ENCODE results near the gene GTPBP6.
A peak's percentile ranks its signal among the peaks of the same experiment; 100 is the strongest.
"Not testable (repeated sequence)": the region's sequence is repeated elsewhere in the genome, so short reads cannot be mapped to it uniquely, and the experiment has no call there.

The GTPBP6 gene

GRCh38 chrX:282000-282681, 36.5 kb downstream of the GTPBP6 start:
- not testable (repeated sequence) for H3K4me3 ChIP-seq (ENCODE audit: low read depth, low read length); H3K27me3 ChIP-seq (ENCODE audit: insufficient read depth, low read length); H3K4me1 ChIP-seq (ENCODE audit: control insufficient read depth, insufficient read depth, low read length, unreplicated experiment); H2AFZ ChIP-seq (ENCODE audit: low read length, unreplicated experiment); H3K79me2 ChIP-seq (ENCODE audit: control insufficient read depth, insufficient read depth, low read length, unreplicated experiment); H3K27ac ChIP-seq (ENCODE audit: low read depth, low read length)
- H3K36me3 ChIP-seq (ENCODE audit: insufficient read depth, low read length): peaks cover 14% of the 10 kb centered on the region; the same call in 1 of the 2 replicates

GRCh38 chrX:281166-281999, 37.2 kb downstream of the GTPBP6 start, which contains the start of gene PLCXD1:
TSS of gene PLCXD1 (plus strand) at chrX:281381. CDS start at chrX:284188, 2,807 bp downstream.
- no peak within 1 kb of the TSS for H2AFZ ChIP-seq (ENCODE audit: low read length, unreplicated experiment)
- peaks cover 2% of the 10 kb centered on the region for H3K79me2 ChIP-seq (ENCODE audit: control insufficient read depth, insufficient read depth, low read length, unreplicated experiment)
- H3K4me3 ChIP-seq (ENCODE audit: low read depth, low read length): peak within 1 kb of the TSS; percentile 40; the same call in 1 of the 2 replicates
- 0 out of 2 replicates have a peak, but pooled peaks cover 2% of the 10 kb centered on the region for H3K27me3 ChIP-seq (ENCODE audit: insufficient read depth, low read length)
- H3K4me1 ChIP-seq (ENCODE audit: control insufficient read depth, insufficient read depth, low read length, unreplicated experiment): peaks cover 4% of the 10 kb centered on the region
- H3K36me3 ChIP-seq (ENCODE audit: insufficient read depth, low read length): peaks cover 12% of the 10 kb centered on the region; the same call in 1 of the 2 replicates
- H3K27ac ChIP-seq (ENCODE audit: low read depth, low read length): no peak within 1 kb of the TSS

GRCh38 chrX:280722-281121, 37.9 kb downstream of the GTPBP6 start:
- H2AFZ ChIP-seq (ENCODE audit: low read length, unreplicated experiment); H3K27ac ChIP-seq (ENCODE audit: low read depth, low read length); H3K4me1 ChIP-seq (ENCODE audit: control insufficient read depth, insufficient read depth, low read length, unreplicated experiment); H3K4me3 ChIP-seq (ENCODE audit: low read depth, low read length); H3K27me3 ChIP-seq (ENCODE audit: insufficient read depth, low read length); H3K79me2 ChIP-seq (ENCODE audit: control insufficient read depth, insufficient read depth, low read length, unreplicated experiment): not testable (repeated sequence)
- peaks cover 10% of the 10 kb centered on the region; the same call in 1 of the 2 replicates for H3K36me3 ChIP-seq (ENCODE audit: insufficient read depth, low read length)

GRCh38 chrX:279757-280604, 38.6 kb downstream of the GTPBP6 start:
- not testable (repeated sequence) for H3K36me3 ChIP-seq (ENCODE audit: insufficient read depth, low read length); H3K79me2 ChIP-seq (ENCODE audit: control insufficient read depth, insufficient read depth, low read length, unreplicated experiment); H3K27ac ChIP-seq (ENCODE audit: low read depth, low read length); H3K4me1 ChIP-seq (ENCODE audit: control insufficient read depth, insufficient read depth, low read length, unreplicated experiment); H2AFZ ChIP-seq (ENCODE audit: low read length, unreplicated experiment); H3K4me3 ChIP-seq (ENCODE audit: low read depth, low read length); H3K27me3 ChIP-seq (ENCODE audit: insufficient read depth, low read length)

GRCh38 chrX:276581-277201, 41.9 kb downstream of the GTPBP6 start:
- Histone ChIP-seq H3K4me3 (ENCODE audit: low read depth, low read length) (peak overlapping the region; percentile 90), H3K27me3 (ENCODE audit: insufficient read depth, low read length) (peaks cover 8% of the 10 kb centered on the region; the same call in 1 of the 2 replicates), H3K4me1 (ENCODE audit: control insufficient read depth, insufficient read depth, low read length, unreplicated experiment) (no peaks in the 10 kb centered on the region), H3K79me2 (ENCODE audit: control insufficient read depth, insufficient read depth, low read length, unreplicated experiment) (no peaks in the 10 kb centered on the region), H2AFZ (ENCODE audit: low read length, unreplicated experiment) (peak overlapping the region; percentile 53), H3K27ac (ENCODE audit: low read depth, low read length) (no peak overlapping the region), H3K36me3 (ENCODE audit: insufficient read depth, low read length) (no peaks in the 10 kb centered on the region)

GRCh38 chrX:275967-276580, 42.5 kb downstream of the GTPBP6 start:
- no peaks in the 10 kb centered on the region for H3K79me2 ChIP-seq (ENCODE audit: control insufficient read depth, insufficient read depth, low read length, unreplicated experiment)
- H3K4me3 ChIP-seq (ENCODE audit: low read depth, low read length): peak overlapping the region; percentile 90
- H3K27me3 ChIP-seq (ENCODE audit: insufficient read depth, low read length): peaks cover 8% of the 10 kb centered on the region; the same call in 1 of the 2 replicates
- no peaks in the 10 kb centered on the region for H3K36me3 ChIP-seq (ENCODE audit: insufficient read depth, low read length)
- peak overlapping the region; percentile 53 for H2AFZ ChIP-seq (ENCODE audit: low read length, unreplicated experiment)
- H3K4me1 ChIP-seq (ENCODE audit: control insufficient read depth, insufficient read depth, low read length, unreplicated experiment): no peaks in the 10 kb centered on the region
- no peak overlapping the region for H3K27ac ChIP-seq (ENCODE audit: low read depth, low read length)

GRCh38 chrX:275476-275966, 43.1 kb downstream of the GTPBP6 start:
- peak overlapping the region; percentile 53 for H2AFZ ChIP-seq (ENCODE audit: low read length, unreplicated experiment)
- peak overlapping the region; percentile 90 for H3K4me3 ChIP-seq (ENCODE audit: low read depth, low read length)
- no peak overlapping the region for H3K27ac ChIP-seq (ENCODE audit: low read depth, low read length)
- H3K36me3 ChIP-seq (ENCODE audit: insufficient read depth, low read length): no peaks in the 10 kb centered on the region
- peaks cover 8% of the 10 kb centered on the region; the same call in 1 of the 2 replicates for H3K27me3 ChIP-seq (ENCODE audit: insufficient read depth, low read length)
- no peaks in the 10 kb centered on the region for H3K79me2 ChIP-seq (ENCODE audit: control insufficient read depth, insufficient read depth, low read length, unreplicated experiment)
- H3K4me1 ChIP-seq (ENCODE audit: control insufficient read depth, insufficient read depth, low read length, unreplicated experiment): no peaks in the 10 kb centered on the region

GRCh38 chrX:274904-275475, 43.6 kb downstream of the GTPBP6 start:
- Histone ChIP-seq H2AFZ (ENCODE audit: low read length, unreplicated experiment) (no peak overlapping the region), H3K27me3 (ENCODE audit: insufficient read depth, low read length) (peaks cover 8% of the 10 kb centered on the region; the same call in 1 of the 2 replicates), H3K4me1 (ENCODE audit: control insufficient read depth, insufficient read depth, low read length, unreplicated experiment) (no peaks in the 10 kb centered on the region), H3K4me3 (ENCODE audit: low read depth, low read length) (no peak overlapping the region), H3K79me2 (ENCODE audit: control insufficient read depth, insufficient read depth, low read length, unreplicated experiment) (no peaks in the 10 kb centered on the region), H3K27ac (ENCODE audit: low read depth, low read length) (no peak overlapping the region), H3K36me3 (ENCODE audit: insufficient read depth, low read length) (no peaks in the 10 kb centered on the region)

GRCh38 chrX:270848-271367, 47.7 kb downstream of the GTPBP6 start:
- Histone ChIP-seq H2AFZ (ENCODE audit: low read length, unreplicated experiment) (no peak overlapping the region), H3K27me3 (ENCODE audit: insufficient read depth, low read length) (peaks cover 2% of the 10 kb centered on the region; the same call in 1 of the 2 replicates), H3K4me1 (ENCODE audit: control insufficient read depth, insufficient read depth, low read length, unreplicated experiment) (no peaks in the 10 kb centered on the region), H3K36me3 (ENCODE audit: insufficient read depth, low read length) (no peaks in the 10 kb centered on the region), H3K27ac (ENCODE audit: low read depth, low read length) (no peak overlapping the region), H3K79me2 (ENCODE audit: control insufficient read depth, insufficient read depth, low read length, unreplicated experiment) (no peaks in the 10 kb centered on the region), H3K4me3 (ENCODE audit: low read depth, low read length) (no peak overlapping the region)
